Measurements from ENCODE around the gene TMOD1.
"Not testable (repeated sequence)": the region's sequence is repeated elsewhere in the genome, so short reads cannot be mapped to it uniquely, and the experiment has no call there.

Gene TMOD1

DNA sequence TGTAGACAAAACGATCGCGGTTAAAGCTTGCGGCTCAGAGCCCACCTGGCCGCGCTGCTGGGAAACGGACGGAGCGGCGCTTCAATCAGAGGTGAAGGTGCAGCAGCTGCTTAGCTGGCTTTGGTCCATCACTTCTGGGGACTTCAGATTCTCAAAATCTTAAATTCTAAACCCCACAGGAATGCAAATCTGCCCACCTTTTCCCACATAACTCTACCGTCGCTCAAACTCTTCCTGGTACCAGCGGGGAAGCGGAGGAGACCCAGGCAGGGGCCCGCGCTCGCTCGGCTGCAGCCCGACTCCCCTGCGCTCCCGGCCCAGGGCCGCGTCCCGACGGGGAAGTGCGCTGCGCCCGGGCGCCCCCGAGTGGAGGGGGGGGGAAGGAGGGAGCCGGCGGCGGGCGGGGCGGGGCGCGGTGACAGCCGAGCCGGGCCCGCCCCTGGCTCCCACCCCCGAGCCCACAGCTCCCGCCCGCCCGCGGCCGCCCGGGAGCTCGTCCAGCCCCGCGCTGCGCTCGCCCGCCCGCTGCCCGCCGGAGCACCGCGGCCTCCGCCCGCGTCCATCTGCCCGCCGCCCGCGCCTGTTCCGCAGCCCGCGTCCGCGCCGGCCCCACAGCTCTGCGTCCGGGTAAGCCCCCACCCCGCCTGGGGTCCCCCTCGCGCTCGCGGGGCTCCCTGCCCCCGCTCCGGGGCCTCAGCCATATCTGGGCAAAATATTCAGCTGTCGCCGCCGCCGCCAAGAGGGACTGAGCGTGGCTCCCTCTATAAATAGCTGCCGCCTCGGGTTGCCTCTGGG is at the start of gene TMOD1:
Gene TMOD1 (plus strand): TSS at position 490 of the 795 bp plus-strand sequence. CDS start 22,523 bp downstream, outside the sequence.
- Mint-ChIP-seq H3K27ac (no peak within 1 kb of the TSS), H3K4me3 (peak within 1 kb of the TSS; percentile 65), H3K36me3 (ENCODE audit: low read depth) (peaks cover 9% of the 10 kb centered on the region), H3K27me3 (peaks cover 58% of the 10 kb centered on the region), H3K9me3 (no peaks in the 10 kb centered on the region), H3K4me1 (ENCODE audit: low read depth) (peaks cover 13% of the 10 kb centered on the region)
- intact Hi-C loops (cut with micrococcal nuclease), result no loop called here

DNA sequence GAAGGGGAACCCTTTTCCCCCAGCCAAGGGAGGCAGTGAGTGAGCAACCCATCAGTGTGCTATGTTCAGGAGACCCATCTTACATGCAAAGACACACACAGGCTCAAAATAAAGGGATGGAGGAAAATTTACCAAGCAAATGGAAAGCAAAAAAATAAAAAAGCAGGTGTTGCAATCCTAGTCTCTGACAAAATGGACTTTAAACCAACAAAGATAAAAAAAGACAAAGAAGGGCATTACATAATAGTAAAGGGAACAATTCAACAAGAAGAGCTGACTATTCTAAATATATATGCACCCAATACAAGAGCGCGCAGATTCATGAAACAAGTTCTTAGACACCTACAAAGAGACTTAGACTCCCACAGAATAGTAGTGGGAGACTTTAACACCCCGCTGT is 47.9 kb upstream of the TMOD1 start:
- Mint-ChIP-seq H3K36me3 (ENCODE audit: low read depth) (peaks cover 48% of the 10 kb centered on the region), H3K4me1 (ENCODE audit: low read depth) (peaks cover 10% of the 10 kb centered on the region)
- H3K4me3 Mint-ChIP-seq; H3K9me3 Mint-ChIP-seq; H3K27me3 Mint-ChIP-seq; H3K27ac Mint-ChIP-seq; intact Hi-C loops (cut with micrococcal nuclease): not testable (repeated sequence)

DNA sequence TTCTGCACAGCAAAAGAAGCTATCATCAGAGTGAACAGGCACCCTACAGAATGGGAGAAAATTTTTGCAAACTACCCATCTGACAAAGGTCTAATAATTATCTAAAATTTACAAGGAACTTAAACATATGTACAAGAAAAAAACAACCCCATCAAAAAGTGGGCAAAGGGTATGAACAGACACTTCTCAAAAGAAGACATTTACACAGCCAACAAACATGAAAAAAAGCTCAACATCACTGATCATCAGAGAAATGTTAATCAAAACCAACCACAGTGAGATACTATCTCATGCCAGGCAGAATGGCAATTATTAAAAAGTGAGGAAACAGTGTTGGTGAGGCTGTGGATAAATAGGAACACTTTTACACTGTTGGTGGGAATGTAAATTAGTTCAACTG is 44.6 kb upstream of the TMOD1 start:
- intact Hi-C loops (cut with micrococcal nuclease); H3K27ac Mint-ChIP-seq; H3K9me3 Mint-ChIP-seq; H3K27me3 Mint-ChIP-seq; H3K4me3 Mint-ChIP-seq: not testable (repeated sequence)
- H3K4me1 Mint-ChIP-seq (ENCODE audit: low read depth), result peaks cover 10% of the 10 kb centered on the region
- peaks cover 47% of the 10 kb centered on the region for H3K36me3 Mint-ChIP-seq (ENCODE audit: low read depth)

DNA sequence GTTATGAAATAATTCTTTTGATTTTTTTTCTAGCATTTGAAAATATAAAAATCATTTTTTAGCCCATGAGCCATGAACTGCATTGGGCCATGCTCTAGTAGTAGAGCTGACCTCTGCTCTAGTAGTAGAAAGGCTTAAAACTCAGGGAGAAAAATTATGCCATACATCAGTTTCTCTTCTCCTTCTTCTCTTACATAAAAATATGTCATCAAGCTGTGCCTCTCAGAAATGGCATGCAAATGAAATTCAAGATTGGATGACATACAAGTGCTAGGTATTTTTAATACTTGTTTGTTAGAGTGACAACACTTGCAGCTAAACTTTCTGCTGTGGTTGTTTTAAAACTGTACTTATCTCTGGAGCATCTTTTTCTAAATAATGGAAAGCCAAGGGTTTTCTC is 42.1 kb upstream of the TMOD1 start:
- peaks cover 7% of the 10 kb centered on the region for H3K9me3 Mint-ChIP-seq
- H3K4me1 Mint-ChIP-seq (ENCODE audit: low read depth), result no peaks in the 10 kb centered on the region
- H3K27ac Mint-ChIP-seq, result no peak overlapping the region
- intact Hi-C loops (cut with micrococcal nuclease), result no loop called here
- H3K27me3 Mint-ChIP-seq, result no peaks in the 10 kb centered on the region
- peaks cover 44% of the 10 kb centered on the region for H3K36me3 Mint-ChIP-seq (ENCODE audit: low read depth)
- H3K4me3 Mint-ChIP-seq, result no peak overlapping the region

DNA sequence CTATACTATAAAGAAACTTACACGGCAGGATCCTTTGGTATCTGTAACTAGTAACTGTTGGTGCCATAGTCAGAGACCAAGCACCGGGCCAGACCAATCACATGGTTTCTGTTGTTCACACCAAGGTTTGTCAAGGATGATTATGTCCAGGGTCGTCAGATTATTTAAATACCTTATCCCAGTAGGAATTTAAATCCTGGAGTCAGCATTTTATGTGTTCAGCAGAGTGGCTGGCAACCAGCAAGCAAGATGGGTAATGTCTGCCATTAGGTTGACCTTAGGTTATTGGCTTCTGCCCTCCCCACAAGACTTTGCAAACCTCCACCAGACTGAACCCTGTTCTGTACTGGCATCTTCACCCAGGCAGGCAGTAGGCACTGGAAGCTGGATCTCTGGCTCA is 39.3 kb upstream of the TMOD1 start:
- intact Hi-C loops (cut with micrococcal nuclease), result no loop called here
- no peak overlapping the region for H3K27ac Mint-ChIP-seq
- H3K4me1 Mint-ChIP-seq (ENCODE audit: low read depth), result no peaks in the 10 kb centered on the region
- no peaks in the 10 kb centered on the region for H3K27me3 Mint-ChIP-seq
- H3K36me3 Mint-ChIP-seq (ENCODE audit: low read depth), result peaks cover 63% of the 10 kb centered on the region
- H3K4me3 Mint-ChIP-seq, result no peak overlapping the region
- H3K9me3 Mint-ChIP-seq, result no peaks in the 10 kb centered on the region

DNA sequence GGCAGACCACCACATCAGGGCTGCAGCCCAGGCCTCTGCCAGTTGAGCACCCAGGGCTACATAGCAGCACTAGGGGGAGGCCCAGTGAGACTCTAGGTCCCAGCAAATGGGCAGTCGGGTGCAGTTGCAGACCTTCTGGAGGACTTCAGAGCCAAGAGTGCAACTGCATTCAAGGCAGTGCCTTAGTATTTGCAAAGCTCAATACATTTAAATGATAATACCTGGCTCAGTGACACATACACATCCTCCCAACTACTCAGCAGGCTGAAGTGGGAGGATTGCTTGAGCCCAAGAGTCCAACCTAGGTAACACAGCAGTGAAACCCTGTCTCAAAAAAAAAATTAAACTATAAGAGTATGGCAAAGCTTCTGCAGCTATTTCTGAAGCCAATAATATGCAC is 38.6 kb upstream of the TMOD1 start:
- no peak overlapping the region for H3K27ac Mint-ChIP-seq
- H3K36me3 Mint-ChIP-seq (ENCODE audit: low read depth), result peaks cover 69% of the 10 kb centered on the region
- H3K4me3 Mint-ChIP-seq, result no peak overlapping the region
- H3K27me3 Mint-ChIP-seq, result no peaks in the 10 kb centered on the region
- H3K4me1 Mint-ChIP-seq (ENCODE audit: low read depth), result no peaks in the 10 kb centered on the region
- intact Hi-C loops (cut with micrococcal nuclease), result no loop called here
- no peaks in the 10 kb centered on the region for H3K9me3 Mint-ChIP-seq

DNA sequence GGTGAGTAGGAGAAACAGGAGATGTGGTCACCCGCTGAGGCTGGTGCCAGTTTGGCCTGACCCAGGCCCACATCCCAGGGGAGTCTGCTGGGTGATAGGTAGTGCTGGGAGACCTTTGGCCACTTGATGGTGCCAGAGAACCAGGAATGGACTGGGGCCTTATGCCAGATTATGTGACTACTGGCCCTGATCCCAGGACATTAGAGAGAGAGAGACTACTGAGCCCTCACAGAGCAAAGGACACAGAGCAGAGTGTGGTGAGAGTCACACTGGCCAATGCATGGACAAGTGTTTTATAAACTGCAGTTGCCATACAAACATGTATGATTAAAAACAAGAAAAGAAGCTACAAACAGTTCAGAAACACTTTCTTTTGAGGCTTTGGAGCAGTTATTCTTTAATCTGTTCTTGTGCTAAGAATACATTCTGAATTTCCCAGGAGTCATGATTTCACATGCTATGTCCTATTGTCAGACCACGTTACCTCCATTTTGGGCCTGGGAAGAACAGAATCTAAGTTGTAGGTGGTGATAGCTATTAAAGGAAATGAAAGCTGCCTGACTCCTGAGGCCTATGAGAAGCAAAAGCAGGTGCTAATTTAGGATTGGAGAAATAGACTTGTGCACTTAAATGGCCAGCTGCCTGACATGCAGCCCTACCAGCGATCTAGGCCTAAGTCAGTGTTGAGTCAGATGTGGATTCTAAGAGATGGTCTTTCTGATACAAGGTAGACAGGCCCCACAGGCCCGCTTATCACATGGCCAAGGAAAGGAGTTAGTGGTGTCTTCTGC is 32.6 kb upstream of the TMOD1 start:
- Mint-ChIP-seq H3K27me3 (no peaks in the 10 kb centered on the region), H3K36me3 (ENCODE audit: low read depth) (peaks cover 72% of the 10 kb centered on the region), H3K9me3 (no peaks in the 10 kb centered on the region), H3K4me3 (no peak overlapping the region), H3K27ac (no peak overlapping the region), H3K4me1 (ENCODE audit: low read depth) (peaks cover 4% of the 10 kb centered on the region)
- intact Hi-C loops (cut with micrococcal nuclease), result loop anchor here (1.0 kb wide), 2 partner anchors 129 to 146 kb away; no protein-coding TSS in a partner anchor

DNA sequence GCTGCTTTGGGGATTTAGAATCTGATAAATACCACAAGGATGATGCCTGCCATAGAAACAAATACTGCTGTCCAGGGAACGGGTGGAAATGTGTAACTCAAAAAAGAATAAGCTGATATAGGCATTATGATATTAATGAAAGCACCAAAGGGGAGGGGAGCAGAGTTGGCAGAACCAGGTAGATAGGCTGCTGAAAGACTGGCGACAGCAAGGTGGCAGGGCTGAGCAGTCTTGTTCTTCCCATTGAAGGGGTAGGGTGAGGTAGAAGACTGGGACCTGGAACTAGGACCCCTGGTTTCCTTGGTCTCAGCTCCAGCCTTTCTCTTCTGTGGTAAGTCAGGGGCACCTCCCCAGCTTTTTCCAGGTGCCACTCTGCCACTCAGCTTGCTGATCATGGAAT is 31.4 kb upstream of the TMOD1 start:
- Mint-ChIP-seq H3K4me3 (no peak overlapping the region), H3K27me3 (no peaks in the 10 kb centered on the region), H3K4me1 (ENCODE audit: low read depth) (peaks cover 4% of the 10 kb centered on the region), H3K27ac (no peak overlapping the region), H3K9me3 (no peaks in the 10 kb centered on the region), H3K36me3 (ENCODE audit: low read depth) (peaks cover 72% of the 10 kb centered on the region)
- intact Hi-C loops (cut with micrococcal nuclease), result no loop called here

DNA sequence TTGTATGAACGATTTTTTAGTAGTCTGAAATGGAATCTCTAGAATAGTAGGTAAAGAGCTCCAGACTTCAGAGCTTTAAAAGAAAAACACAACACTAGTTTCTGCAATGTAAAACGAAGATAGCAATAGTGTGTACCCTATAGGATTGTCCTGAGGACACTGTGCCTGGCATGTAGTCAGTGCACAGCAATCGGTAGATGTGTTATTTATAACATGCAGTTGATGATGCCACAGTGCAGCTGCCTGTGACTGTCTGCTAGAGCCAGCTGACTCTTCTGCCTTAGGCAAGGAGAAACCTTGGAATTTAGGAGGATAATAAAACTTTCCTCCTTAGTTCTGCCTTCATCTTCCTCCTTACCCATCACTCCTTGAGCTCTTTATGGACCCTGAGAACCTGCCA is 27.7 kb upstream of the TMOD1 start:
- no peak overlapping the region for H3K4me3 Mint-ChIP-seq
- no peaks in the 10 kb centered on the region for H3K27me3 Mint-ChIP-seq
- H3K4me1 Mint-ChIP-seq (ENCODE audit: low read depth), result peaks cover under 1% of the 10 kb centered on the region
- H3K27ac Mint-ChIP-seq, result no peak overlapping the region
- peaks cover 52% of the 10 kb centered on the region for H3K36me3 Mint-ChIP-seq (ENCODE audit: low read depth)
- no peaks in the 10 kb centered on the region for H3K9me3 Mint-ChIP-seq
- intact Hi-C loops (cut with micrococcal nuclease), result no loop called here

DNA sequence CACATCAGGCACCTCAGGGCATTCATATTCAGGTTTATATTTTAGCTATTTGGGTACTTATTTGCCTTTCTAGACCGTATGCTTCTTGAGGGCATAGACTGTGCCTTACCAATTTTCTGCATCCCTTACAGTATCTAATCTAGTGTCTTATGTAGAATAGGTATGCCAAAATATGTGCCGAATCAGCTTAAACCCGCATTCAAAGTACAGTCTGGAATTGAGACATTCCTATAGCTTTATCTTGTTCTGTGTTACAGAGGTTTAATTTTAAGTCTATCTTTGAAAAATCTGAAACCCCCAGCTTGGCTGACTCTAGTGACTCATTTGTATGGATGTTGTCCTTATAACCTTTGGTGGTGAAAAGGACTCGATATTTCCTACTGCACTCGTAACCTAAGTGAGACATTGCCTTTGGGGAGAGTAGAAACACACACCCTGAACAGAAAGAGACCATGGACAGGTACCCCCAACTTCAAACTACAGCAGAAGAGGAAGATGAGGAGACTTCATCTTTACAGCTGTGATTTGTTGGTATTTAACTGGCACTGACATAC is 27.0 kb upstream of the TMOD1 start:
- Mint-ChIP-seq H3K27ac (no peak overlapping the region), H3K4me1 (ENCODE audit: low read depth) (no peaks in the 10 kb centered on the region), H3K4me3 (no peak overlapping the region), H3K36me3 (ENCODE audit: low read depth) (peaks cover 57% of the 10 kb centered on the region), H3K27me3 (no peaks in the 10 kb centered on the region), H3K9me3 (no peaks in the 10 kb centered on the region)
- intact Hi-C loops (cut with micrococcal nuclease), result no loop called here

DNA sequence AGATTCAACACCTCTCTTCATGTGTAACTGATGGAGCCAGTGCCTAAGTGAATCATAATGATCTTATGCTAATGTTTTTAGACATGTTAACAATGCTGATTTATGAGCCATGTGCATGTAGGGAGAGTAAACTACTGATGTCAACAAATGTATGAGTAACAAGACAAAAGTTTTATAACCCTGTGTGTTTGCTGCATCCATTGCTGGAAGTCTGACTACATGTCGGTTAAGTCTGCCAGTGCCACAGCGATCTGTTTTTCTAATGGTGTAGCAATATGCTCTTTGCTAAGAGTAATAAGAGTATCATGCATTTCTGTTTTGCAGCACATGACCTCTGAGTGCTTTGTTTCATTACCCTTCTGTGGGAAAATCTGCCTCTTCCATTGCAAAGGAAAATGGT is 26.4 kb upstream of the TMOD1 start:
- Mint-ChIP-seq H3K9me3 (no peaks in the 10 kb centered on the region), H3K27me3 (no peaks in the 10 kb centered on the region), H3K27ac (no peak overlapping the region)

DNA sequence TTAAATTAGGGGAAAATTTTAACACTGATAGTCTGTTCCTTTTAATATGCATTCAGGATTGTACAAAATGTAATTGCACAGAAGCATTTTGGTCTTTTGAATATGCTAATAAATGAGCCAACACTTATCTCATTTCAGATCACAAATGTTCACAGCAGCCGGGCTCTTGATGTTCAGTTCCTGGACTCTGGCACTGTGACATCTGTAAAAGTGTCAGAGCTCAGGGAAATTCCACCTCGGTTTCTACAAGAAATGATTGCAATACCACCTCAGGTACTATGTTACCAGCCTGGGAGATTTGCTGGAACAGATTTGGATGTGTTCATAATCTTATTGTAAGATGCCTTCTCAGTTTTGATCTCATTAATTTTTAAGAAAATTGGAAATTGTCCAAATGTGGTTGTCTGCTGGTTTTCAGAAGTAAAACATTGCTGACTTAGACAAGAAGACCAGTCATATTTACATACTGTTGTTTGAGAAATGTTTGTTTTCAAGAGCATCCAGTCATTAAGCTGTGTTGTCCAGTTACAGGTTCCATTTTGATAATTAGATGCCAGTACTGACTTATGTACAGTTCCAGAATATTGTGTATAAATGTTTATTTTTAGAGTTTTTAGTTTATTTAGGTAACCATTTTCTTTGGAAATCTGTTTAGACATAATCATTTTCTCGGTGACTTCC is 23.0 kb upstream of the TMOD1 start:
- Mint-ChIP-seq H3K4me3 (no peak overlapping the region), H3K36me3 (ENCODE audit: low read depth) (peaks cover 67% of the 10 kb centered on the region), H3K27me3 (no peaks in the 10 kb centered on the region), H3K9me3 (no peaks in the 10 kb centered on the region), H3K27ac (no peak overlapping the region), H3K4me1 (ENCODE audit: low read depth) (no peaks in the 10 kb centered on the region)
- intact Hi-C loops (cut with micrococcal nuclease), result no loop called here

More for the DNA sequence above, 26.4 kb upstream of the TMOD1 start:
- intact Hi-C loops (cut with micrococcal nuclease), result no loop called here
- no peak overlapping the region for H3K4me3 Mint-ChIP-seq
- peaks cover 63% of the 10 kb centered on the region for H3K36me3 Mint-ChIP-seq (ENCODE audit: low read depth)
- H3K4me1 Mint-ChIP-seq (ENCODE audit: low read depth), result no peaks in the 10 kb centered on the region

DNA sequence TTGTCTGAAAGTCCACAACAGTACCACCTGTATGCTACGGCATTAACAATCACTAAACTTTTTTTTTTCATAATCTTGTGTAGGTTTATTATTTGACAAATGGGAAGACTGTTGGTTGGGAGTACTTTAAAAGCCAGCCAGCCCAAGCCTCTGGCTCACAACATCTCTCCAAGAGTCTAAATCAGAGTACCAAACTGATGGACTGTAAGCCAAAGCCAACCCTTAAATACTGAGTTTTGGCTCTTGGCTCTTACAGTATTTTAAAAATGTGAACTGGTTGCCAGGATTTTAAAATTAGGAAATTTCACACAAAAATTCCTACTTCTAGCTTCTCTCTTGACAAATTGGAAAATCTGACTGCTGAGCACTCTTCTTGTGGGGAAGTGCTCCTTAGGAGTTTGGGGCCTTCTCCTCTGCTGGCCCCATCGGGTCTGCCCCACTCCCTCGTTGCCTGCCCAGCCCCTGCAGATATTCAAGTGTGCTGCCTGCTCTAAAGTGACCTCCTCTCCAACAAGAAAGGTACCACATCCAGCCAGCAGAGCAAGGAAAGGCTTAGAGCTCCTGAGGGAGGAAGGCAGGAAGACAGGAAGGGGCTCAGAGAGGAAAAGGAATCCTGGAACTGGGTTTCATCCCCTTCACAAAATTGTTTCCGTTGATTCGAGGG is 21.8 kb upstream of the TMOD1 start:
- Mint-ChIP-seq H3K4me3 (no peak overlapping the region), H3K27ac (no peak overlapping the region), H3K4me1 (ENCODE audit: low read depth) (no peaks in the 10 kb centered on the region), H3K36me3 (ENCODE audit: low read depth) (peaks cover 64% of the 10 kb centered on the region), H3K9me3 (no peaks in the 10 kb centered on the region), H3K27me3 (no peaks in the 10 kb centered on the region)
- intact Hi-C loops (cut with micrococcal nuclease), result no loop called here

Measured in dendritic cell treated with granulocyte-macrophage colony-stimulating factor and Interleukin-4, amounts not matched to agents 40 ng/mL and 50 ng/mL, for 4 days (primary cell).